GM19193 (cell line): ENCODE results near the gene SLC37A3.

Experiments
- POLR2A ChIP-seq: IDR thresholded peaks from 4 replicates; pipeline ENCODE4 v1.6.1; 2011; ENCODE audit not compliant: insufficient read depth, insufficient read length; ENCODE audit errors: extremely low read depth

Gene SLC37A3

GRCh38 chr7:140397784-140398750 is at the start of gene SLC37A3:
TSS of gene SLC37A3 (minus strand) at chr7:140398530. CDS start at chr7:140382526, 16,004 bp downstream.
- TF ChIP-seq POLR2A, result peak; percentile 68

- TF ChIP-seq POLR2A, result no peak
Measured at GRCh38 chr7:140447841-140448240, 49.5 kb upstream of the SLC37A3 start.

GRCh38 chr7:140446467-140446866 is 48.1 kb upstream of the SLC37A3 start:
- TF ChIP-seq POLR2A, result no peak

GRCh38 chr7:140441519-140441918 is 43.2 kb upstream of the SLC37A3 start:
- TF ChIP-seq POLR2A, result no peak

GRCh38 chr7:140440593-140440992 is 42.3 kb upstream of the SLC37A3 start:
- no peak for TF ChIP-seq POLR2A

GRCh38 chr7:140439359-140439758 is 41.0 kb upstream of the SLC37A3 start:
- TF ChIP-seq POLR2A, result no peak

GRCh38 chr7:140435252-140435895 is 37.0 kb upstream of the SLC37A3 start:
- TF ChIP-seq POLR2A, result no peak

- TF ChIP-seq POLR2A, result no peak
Measured at GRCh38 chr7:140433396-140433795, 35.1 kb upstream of the SLC37A3 start.

- no peak for TF ChIP-seq POLR2A
Measured at GRCh38 chr7:140426130-140426529, 27.8 kb upstream of the SLC37A3 start.

GRCh38 chr7:140425718-140426117 is 27.4 kb upstream of the SLC37A3 start:
- no peak for TF ChIP-seq POLR2A

- TF ChIP-seq POLR2A, result no peak
Measured at GRCh38 chr7:140423501-140423900, 25.2 kb upstream of the SLC37A3 start.

- no peak for TF ChIP-seq POLR2A
Measured at GRCh38 chr7:140421521-140421920, 23.2 kb upstream of the SLC37A3 start.

- TF ChIP-seq POLR2A, result no peak
Measured at GRCh38 chr7:140418653-140419052, 20.3 kb upstream of the SLC37A3 start.

GRCh38 chr7:140417456-140418155 is 19.3 kb upstream of the SLC37A3 start:
- no peak for TF ChIP-seq POLR2A

- no peak for TF ChIP-seq POLR2A
Measured at GRCh38 chr7:140416560-140416959, 18.2 kb upstream of the SLC37A3 start.

GRCh38 chr7:140415361-140415760 is 17.0 kb upstream of the SLC37A3 start:
- no peak for TF ChIP-seq POLR2A

- no peak for TF ChIP-seq POLR2A
Measured at GRCh38 chr7:140404565-140405065, 6.3 kb upstream of the SLC37A3 start.
